Chondrocyte (in vitro differentiated cells): ENCODE measurements around the gene PCDH18. TPM values are rescaled to one million over a fixed set of nuclear protein-coding genes. Genes with fewer than 3 reads are reported as not detected.

ENCODE experiments used
- DNase-seq: peaks from one replicate; pipeline ENCODE4 v3.0.0; 2021; ENCODE audit warnings: mixed read lengths, low spot score
- H3K27ac Mint-ChIP-seq: one replicate; pipeline ENCODE4 v1.8.0; 2021; ENCODE audit warnings: mild to moderate bottlenecking, moderate library complexity, mixed read lengths; ENCODE audit not compliant: unreplicated experiment
- H3K27me3 Mint-ChIP-seq: 2 replicates; pipeline ENCODE4 v1.8.0; 2021; ENCODE audit warnings: low read depth, mixed read lengths
- H3K36me3 Mint-ChIP-seq: 2 replicates; pipeline ENCODE4 v1.8.0; 2021; ENCODE audit warnings: low read depth, mixed read lengths
- H3K4me1 Mint-ChIP-seq: 2 replicates; pipeline ENCODE4 v1.8.0; 2021; ENCODE audit warnings: low read depth, mild to moderate bottlenecking, mixed read lengths
- H3K4me3 Mint-ChIP-seq: one replicate; pipeline ENCODE4 v1.8.0; 2021; ENCODE audit warnings: mild to moderate bottlenecking, moderate library complexity, mixed read lengths; ENCODE audit not compliant: unreplicated experiment
- H3K9me3 Mint-ChIP-seq: 2 replicates; pipeline ENCODE4 v1.8.0; 2021; ENCODE audit warnings: low read depth, mixed read lengths
- total RNA-seq: library from RNA; stranded (reverse); gene quantifications from 3 replicates; pipeline ENCODE4 v1.2.1, GENCODE V29; 2021
- TF ChIP-seq, protein P1 (sequence below): fragments of 200-600 bp; sonication (generic); IDR thresholded peaks from 2 replicates; pipeline ENCODE4 v1.5.0; 2021; ENCODE audit warnings: antibody characterized with exemption, mild to moderate bottlenecking, moderate library complexity

PCDH18 gene
- total RNA-seq, 1 donor from 2014 or later: 33.3 TPM

DNA sequence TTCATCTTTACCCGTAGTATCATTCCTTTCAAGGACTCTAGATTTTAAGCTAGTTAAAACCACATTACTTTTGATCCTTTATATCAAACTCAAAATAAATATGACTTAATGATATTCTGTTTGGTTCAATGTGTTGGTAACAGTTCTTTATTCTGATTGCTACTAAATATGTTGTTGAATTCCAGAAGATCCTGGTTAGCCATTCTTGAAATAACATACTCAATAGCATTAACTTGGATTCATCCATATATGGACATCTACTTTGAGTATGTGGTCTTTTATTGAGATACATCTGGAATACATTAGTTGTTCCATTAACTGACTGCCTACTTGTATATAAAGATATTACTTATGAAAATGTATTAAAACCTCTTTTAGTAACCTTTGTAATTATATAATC lies 27.5 kb upstream of the PCDH18 start:
- Mint-ChIP-seq H3K27me3 (no peaks in the 10 kb centered on the region), H3K4me3 (no peak overlapping the region), H3K4me1 (peaks cover 3% of the 10 kb centered on the region), H3K27ac (no peak overlapping the region), H3K36me3 (no peaks in the 10 kb centered on the region), H3K9me3 (peaks cover 6% of the 10 kb centered on the region)
- TF ChIP-seq, protein P1, sequence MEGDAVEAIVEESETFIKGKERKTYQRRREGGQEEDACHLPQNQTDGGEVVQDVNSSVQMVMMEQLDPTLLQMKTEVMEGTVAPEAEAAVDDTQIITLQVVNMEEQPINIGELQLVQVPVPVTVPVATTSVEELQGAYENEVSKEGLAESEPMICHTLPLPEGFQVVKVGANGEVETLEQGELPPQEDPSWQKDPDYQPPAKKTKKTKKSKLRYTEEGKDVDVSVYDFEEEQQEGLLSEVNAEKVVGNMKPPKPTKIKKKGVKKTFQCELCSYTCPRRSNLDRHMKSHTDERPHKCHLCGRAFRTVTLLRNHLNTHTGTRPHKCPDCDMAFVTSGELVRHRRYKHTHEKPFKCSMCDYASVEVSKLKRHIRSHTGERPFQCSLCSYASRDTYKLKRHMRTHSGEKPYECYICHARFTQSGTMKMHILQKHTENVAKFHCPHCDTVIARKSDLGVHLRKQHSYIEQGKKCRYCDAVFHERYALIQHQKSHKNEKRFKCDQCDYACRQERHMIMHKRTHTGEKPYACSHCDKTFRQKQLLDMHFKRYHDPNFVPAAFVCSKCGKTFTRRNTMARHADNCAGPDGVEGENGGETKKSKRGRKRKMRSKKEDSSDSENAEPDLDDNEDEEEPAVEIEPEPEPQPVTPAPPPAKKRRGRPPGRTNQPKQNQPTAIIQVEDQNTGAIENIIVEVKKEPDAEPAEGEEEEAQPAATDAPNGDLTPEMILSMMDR: no peak
- DNase-seq: no peak

DNA sequence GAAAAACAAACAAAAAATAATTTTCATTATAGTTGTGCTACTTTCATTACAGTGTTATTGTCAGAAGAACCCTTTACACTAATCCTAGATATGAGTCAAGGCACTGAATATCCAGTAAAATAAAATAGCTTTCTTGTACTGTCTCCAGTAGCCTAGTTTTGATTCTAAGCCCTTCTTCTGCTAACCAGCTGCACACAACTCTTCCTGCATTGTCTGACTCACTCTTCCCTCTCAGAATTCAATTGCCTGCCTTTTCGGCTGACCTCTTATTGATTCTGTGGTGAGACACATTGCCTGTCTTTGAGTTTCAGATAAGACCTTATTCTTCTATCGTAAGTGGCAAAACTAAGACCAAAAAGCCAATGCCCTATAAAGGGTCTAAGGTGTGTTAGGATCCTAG lies 26.7 kb upstream of the PCDH18 start:
- no peak overlapping the region for H3K27ac Mint-ChIP-seq
- H3K9me3 Mint-ChIP-seq: peaks cover 6% of the 10 kb centered on the region
- DNase-seq: no peak
- H3K4me1 Mint-ChIP-seq: peaks cover 3% of the 10 kb centered on the region
- TF ChIP-seq, protein P1: no peak
- no peaks in the 10 kb centered on the region for H3K27me3 Mint-ChIP-seq
- H3K36me3 Mint-ChIP-seq: no peaks in the 10 kb centered on the region
- no peak overlapping the region for H3K4me3 Mint-ChIP-seq

DNA sequence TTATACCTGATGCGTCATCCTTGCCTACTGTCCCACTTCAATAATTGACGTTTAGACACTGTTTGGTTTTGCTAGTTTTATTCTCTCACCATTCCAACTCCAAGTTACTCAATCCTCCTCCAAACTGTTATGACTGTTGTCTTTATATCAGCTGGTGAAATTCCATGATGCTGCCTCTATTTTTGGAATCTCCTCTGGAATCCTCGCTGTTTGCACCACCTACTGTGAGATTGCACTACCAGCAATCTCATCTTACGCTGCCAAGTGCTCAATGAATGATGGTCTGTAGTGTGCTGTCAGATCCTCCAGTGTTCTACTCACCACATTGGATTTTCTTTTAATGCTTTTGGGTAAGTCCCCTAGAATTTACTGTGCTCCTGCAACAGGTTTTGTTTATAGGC lies 13.2 kb upstream of the PCDH18 start:
- no peak for DNase-seq
- peaks cover 24% of the 10 kb centered on the region for H3K4me1 Mint-ChIP-seq
- H3K27me3 Mint-ChIP-seq: no peaks in the 10 kb centered on the region
- H3K27ac Mint-ChIP-seq: peak overlapping the region; percentile 76
- no peaks in the 10 kb centered on the region for H3K36me3 Mint-ChIP-seq
- peak overlapping the region; percentile 2 for H3K4me3 Mint-ChIP-seq
- no peaks in the 10 kb centered on the region for H3K9me3 Mint-ChIP-seq
- TF ChIP-seq, protein P1: peak; percentile 74

DNA sequence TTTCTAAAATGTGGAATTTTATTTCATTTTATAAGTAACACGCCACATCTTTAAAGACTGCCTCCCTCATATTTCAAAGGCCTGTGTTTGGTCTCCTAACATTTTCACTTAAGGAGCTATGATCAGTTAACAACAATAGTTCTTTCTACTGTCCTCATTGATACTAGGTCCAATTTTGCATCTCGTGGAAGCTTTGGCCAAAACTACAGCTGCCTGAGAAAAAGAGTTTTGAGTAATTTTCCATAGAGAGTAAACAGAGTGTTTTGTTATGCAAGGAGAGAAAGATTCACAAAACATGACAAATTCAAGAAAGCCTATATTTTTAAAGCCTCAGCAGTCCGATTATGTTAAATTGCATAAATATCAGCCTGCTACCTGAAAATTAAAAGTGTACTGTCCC lies 11.4 kb upstream of the PCDH18 start:
- Mint-ChIP-seq H3K9me3 (no peaks in the 10 kb centered on the region), H3K36me3 (no peaks in the 10 kb centered on the region), H3K4me3 (no peak overlapping the region), H3K27me3 (no peaks in the 10 kb centered on the region), H3K4me1 (peaks cover 24% of the 10 kb centered on the region), H3K27ac (no peak overlapping the region)
- no peak for DNase-seq
- TF ChIP-seq, protein P1: no peak

DNA sequence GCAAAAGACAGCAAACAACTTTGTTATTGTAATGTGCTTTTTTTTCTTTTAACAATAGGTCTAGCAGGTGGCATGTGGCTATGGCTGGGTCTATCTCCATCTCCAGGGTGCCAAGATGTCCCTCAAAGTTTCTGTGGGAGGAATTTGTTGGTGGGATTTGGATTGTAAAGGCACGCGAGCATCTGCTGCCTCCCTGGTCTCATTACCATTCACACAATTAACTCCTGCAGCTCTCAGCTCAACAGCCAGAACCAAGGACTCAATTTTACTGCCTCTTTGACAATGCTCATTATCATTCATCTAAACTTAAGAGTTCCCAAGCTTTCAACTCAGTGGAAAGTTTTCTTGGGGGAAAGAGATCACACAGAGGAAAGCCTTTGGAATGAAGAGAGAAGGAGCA lies 10.9 kb upstream of the PCDH18 start:
- Mint-ChIP-seq H3K27me3 (no peaks in the 10 kb centered on the region), H3K4me3 (no peak overlapping the region), H3K9me3 (no peaks in the 10 kb centered on the region), H3K36me3 (no peaks in the 10 kb centered on the region), H3K4me1 (peaks cover 24% of the 10 kb centered on the region), H3K27ac (no peak overlapping the region)
- DNase-seq: no peak
- TF ChIP-seq, protein P1: no peak
